Activated CD4-positive, alpha-beta T cell treated with anti-CD3 and anti-CD28 coated beads, Interleukin-2, Interleukin-4, amounts not matched to agents 100 ng/mL and 50 ng/mL, durations not matched to agents 16 hours and 8 hours (primary cell): ENCODE data around the gene DAZAP2.

Source experiments
- DNase-seq: peaks from one replicate; pipeline ENCODE4 v3.0.0-alpha.2; 2020; ENCODE audit warnings: low spot score

Gene DAZAP2

GRCh38 chr12:51238510-51239334, at the start of gene DAZAP2:
TSS of gene DAZAP2 (plus strand) at chr12:51238826. CDS start at chr12:51238908, 82 bp downstream.
- peak; percentile 96 for DNase-seq

GRCh38 chr12:51189790-51190355, 48.8 kb upstream of the DAZAP2 start:
- DNase-seq, result no peak

DNA sequence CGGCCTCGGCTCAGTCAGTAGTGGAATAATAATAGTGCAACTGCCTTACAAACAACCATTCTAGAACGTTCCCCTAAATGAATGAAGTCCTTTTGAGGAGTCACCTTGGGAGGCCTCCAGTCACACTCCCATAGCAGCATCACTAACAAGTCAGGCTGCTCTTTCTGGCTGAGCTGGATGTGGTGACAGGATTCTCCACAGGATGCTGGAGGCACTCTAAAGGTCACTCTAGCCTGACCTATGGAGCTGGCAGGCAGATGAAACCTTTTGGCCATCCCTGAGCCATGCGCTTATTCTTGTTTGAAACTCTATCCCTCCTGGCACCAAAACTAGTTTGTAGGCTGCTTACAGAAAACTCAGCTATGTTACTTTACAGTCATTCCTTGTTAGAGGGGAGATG, 47.8 kb upstream of the DAZAP2 start:
- DNase-seq, result no peak

GRCh38 chr12:51191516-51192283, 46.9 kb upstream of the DAZAP2 start:
- no peak for DNase-seq

DNA sequence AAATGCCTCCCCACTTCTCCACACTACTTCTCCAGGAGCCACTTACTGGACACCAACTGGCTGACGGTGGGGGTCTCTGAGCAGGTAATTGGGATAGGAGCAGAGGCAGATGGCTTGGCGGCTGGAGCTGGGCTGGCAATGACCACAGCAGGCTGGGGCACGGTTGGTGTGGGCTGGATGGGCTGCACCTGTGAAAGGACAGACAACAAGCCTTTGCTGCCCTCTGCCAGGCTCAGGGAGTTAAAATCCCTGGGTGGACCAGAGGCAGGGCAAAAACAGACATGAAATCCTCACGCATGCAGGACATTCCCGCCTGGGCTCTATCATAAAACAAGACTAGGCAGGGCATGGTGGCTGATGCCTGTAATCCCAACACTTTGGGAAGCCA, 46.3 kb upstream of the DAZAP2 start:
- DNase-seq, result no peak

DNA sequence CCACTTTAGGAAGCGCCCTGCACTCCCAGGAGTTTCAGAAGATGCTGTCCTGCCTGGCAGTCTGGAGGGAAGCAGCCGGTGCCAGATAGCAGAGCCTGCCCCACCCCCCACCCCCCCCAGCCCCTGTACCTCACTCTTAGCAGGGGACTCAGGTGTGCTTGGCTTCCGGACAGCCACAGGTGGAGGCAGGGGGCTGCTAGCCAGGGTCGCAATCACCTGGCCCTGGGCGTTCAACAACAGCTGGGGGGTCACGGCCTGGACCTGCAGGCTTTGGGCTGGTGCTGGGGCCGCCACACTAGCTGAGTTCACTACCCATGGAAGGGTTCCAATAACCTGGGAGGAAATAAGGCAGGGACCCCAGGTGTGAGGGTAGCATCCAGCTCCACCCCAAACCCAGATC, 42.8 kb upstream of the DAZAP2 start:
- DNase-seq, result no peak

DNA sequence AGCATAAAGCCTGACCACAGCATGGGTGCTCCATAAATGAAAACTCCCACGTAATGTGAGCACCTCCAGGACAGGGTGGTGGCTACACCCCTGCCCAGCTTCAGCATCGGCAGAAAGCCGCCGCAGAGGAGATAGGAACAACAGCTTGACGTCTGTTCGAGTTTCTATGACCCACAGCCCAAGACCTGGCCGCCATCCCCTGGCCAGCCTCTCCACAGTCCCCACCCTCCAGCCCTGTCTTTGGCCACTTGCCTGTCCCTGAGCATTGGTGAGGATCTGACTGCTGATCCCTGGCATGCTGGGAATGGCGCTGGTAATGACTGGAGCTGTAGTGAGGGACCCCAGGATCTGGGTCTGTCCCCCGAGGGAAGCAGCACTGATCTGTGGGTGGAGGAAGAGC, 42.1 kb upstream of the DAZAP2 start:
- DNase-seq, result no peak

GRCh38 chr12:51197736-51198567, 40.7 kb upstream of the DAZAP2 start:
- no peak for DNase-seq

DNA sequence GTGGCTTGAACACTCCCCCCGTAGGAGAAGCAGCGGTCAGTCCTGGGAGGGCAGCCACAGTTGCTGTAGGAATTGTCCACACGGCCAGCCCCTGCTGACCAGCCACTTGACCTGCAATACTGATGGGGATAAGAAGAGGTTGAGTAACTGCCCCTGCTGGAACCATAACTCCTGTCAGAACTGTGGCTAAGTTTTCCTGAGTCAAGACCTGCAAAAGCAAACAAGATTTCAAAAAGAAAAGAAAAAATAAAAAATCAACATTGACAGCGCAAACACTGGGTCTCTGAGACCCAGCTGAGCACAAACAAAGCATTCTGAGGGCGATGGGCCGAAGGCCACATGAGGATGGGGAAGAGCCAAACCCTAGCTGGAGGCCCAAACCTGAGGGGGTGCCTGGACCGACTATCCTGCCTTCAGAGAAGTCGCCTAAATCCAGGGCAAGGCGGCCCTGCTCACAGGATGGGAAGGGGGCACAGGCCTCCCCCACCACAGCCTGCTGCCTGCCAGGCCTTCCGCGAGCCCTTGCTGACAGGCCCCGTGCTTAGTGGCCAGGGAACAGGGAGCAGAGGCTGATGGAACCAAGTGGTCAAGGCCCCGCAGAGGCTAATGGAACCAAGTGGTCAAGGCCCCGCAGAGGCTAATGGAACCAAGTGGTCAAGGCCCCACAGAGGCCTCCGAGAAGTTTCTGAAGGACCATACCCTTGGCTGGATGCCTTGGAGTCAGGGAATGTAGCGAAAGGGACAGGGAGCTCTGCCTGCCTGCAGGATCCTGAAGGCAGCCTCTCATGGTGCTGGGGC, 39.9 kb upstream of the DAZAP2 start:
- DNase-seq, result no peak

DNA sequence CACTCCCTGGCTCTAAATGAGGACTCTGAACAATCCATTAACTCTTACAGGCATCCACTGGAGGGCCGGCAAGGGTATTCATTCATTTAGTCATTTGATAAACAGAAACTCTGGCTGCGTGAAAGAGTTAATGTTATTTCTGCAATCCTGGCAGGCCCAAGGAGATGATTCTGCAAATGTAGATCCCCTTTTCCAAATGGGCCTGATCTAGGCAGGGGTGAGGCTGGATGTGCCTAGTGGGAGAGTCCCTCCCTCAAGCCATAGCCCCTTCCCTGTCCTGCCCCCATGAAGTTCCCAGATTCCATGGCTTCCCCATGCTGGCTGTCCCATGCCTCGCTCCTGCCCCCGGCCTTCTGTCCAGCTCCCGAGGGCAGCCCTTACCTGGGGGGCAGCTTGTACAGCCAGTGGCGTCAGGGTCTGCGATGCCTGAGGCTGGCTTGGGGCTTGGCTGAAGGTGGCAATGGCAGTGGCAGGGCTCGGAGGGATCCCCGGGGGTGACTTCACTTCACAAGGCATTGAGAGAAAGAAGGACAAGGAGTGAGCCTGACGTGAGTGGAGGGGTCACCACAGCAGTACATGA, 39.2 kb upstream of the DAZAP2 start:
- no peak for DNase-seq

GRCh38 chr12:51200156-51200555, 38.5 kb upstream of the DAZAP2 start:
- no peak for DNase-seq

- no peak for DNase-seq
Observed at GRCh38 chr12:51200806-51201205, 37.8 kb upstream of the DAZAP2 start.

GRCh38 chr12:51202718-51203117, 35.9 kb upstream of the DAZAP2 start:
- DNase-seq, result no peak

DNA sequence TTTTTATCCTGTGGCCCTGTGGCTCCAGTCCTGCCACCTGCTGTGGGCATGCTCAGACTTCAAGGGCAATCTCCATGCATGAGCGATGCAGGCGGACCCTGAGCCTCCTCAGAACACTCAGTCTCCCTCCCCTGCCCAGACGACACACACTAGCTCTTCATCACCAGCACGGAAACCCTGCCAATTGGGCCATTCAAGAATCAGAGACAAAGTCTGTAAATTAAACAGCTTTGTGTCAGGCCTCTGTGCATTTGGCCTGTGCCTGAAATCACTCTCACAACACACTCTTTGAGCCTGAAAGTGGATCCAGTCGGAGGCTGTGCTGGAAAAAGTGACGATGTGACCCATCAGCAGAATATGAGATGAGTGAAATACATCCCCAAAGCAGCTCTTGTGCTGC, 33.3 kb upstream of the DAZAP2 start:
- DNase-seq, result no peak

DNA sequence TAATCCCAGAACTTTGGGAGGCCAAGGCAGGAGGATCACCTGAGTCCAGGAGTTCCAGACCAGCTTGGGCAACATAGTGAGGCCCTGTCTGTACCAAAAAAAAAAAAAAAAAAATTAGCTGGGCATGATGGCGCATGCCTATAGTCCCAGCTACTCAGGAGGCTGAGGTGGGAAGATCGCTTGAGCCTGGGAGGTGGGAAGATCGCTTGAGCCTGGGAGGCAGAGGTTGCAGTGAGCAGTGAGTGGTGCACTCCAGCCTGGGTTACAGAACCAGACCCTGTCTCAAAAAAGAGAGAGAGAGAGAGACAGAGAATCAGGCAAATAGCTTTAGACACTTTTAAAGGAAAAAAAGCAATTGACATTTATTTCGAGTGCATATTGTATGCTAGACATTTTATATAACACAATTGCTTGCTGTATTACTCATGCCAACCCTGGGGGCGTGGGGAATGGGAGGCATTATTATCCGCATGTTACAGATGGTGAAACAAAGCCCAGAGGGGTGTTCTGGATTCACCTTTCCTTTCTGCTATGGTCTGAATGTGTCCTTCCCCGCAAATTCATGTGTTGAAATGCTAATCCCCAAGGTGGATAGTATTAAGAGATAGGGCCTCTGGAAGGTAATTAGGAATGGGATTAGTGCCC, 30.5 kb upstream of the DAZAP2 start:
- DNase-seq, result no peak

GRCh38 chr12:51209259-51209658, 29.4 kb upstream of the DAZAP2 start:
- no peak for DNase-seq

- DNase-seq, result no peak
Observed at GRCh38 chr12:51210690-51211395, 27.8 kb upstream of the DAZAP2 start.

DNA sequence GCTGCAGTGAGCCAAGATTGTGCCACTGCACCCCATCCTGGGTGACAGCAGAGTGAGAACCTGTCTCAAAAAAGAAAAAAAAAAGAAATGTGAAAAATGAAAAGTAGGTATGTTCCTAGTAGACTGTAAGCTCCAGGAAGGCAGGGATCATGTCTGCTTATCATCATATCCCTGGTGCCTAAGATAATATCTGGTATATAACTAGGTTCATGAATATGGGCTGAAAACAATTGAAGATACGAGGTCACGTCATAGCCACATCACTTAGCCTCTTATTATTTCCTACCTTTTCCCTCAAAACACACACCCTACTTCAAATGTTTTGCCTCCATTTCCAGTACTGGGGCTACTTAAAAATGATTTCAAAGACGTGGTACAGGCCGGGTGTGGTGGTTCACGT, 23.7 kb upstream of the DAZAP2 start:
- no peak for DNase-seq

GRCh38 chr12:51216642-51217041, 22.0 kb upstream of the DAZAP2 start:
- DNase-seq, result no peak
